ENCODE measurements around the gene CDC42SE2. TPM values are rescaled to one million over a fixed set of nuclear protein-coding genes. Genes with fewer than 3 reads are reported as not detected.

CDC42SE2 gene
- total and polyA plus RNA-seq, 2 experiments from 2014 or later: 24.2 to 36.2 TPM

- Histone ChIP-seq H3K9me2 (ENCODE audit: insufficient read depth) (no peaks in the 10 kb centered on the region), H3K27ac (ENCODE audit: low read depth) (no peak overlapping the region), H2AFZ (no peak overlapping the region), H3K36me3 (ENCODE audit: insufficient read depth) (no peaks in the 10 kb centered on the region), H3F3A (replicated peaks; ENCODE audit: low read depth) (no peaks in the 10 kb centered on the region), H4K20me1 (replicated peaks; ENCODE audit: insufficient read depth) (no peaks in the 10 kb centered on the region), H3K27me3 (ENCODE audit: insufficient read depth) (no peaks in the 10 kb centered on the region), H3K4me1 (ENCODE audit: insufficient read depth) (peaks cover 9% of the 10 kb centered on the region), H3K4me3 (no peak overlapping the region), H3K4me2 (no peak overlapping the region), H3K79me2 (replicated peaks; ENCODE audit: insufficient read depth) (peaks cover 28% of the 10 kb centered on the region)
- peaks cover 1% of the 10 kb centered on the region for H3K27me3 Mint-ChIP-seq (ENCODE audit: insufficient read depth, low read depth, poor library complexity)
- peaks cover 6% of the 10 kb centered on the region for H3K9me3 Mint-ChIP-seq
- H3K4me1 Mint-ChIP-seq: peaks cover 12% of the 10 kb centered on the region
- H3K4me3 Mint-ChIP-seq: no peak overlapping the region
- no peak overlapping the region for H3K27ac Mint-ChIP-seq
- TF ChIP-seq ZNF114 (CRISPR knock-in tag; IDR thresholded peaks at IDR 0.05): no peak
- no peak for TF ChIP-seq NANOG (IDR thresholded peaks at IDR 0.05; ENCODE audit: borderline replicate concordance)
- TF ChIP-seq ZNF331 (CRISPR knock-in tag; IDR thresholded peaks at IDR 0.05; ENCODE audit: low read depth): no peak
- TF ChIP-seq, protein P1, sequence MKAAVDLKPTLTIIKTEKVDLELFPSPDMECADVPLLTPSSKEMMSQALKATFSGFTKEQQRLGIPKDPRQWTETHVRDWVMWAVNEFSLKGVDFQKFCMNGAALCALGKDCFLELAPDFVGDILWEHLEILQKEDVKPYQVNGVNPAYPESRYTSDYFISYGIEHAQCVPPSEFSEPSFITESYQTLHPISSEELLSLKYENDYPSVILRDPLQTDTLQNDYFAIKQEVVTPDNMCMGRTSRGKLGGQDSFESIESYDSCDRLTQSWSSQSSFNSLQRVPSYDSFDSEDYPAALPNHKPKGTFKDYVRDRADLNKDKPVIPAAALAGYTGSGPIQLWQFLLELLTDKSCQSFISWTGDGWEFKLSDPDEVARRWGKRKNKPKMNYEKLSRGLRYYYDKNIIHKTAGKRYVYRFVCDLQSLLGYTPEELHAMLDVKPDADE (IDR thresholded peaks at IDR 0.05): no peak
- TF ChIP-seq, protein P2, sequence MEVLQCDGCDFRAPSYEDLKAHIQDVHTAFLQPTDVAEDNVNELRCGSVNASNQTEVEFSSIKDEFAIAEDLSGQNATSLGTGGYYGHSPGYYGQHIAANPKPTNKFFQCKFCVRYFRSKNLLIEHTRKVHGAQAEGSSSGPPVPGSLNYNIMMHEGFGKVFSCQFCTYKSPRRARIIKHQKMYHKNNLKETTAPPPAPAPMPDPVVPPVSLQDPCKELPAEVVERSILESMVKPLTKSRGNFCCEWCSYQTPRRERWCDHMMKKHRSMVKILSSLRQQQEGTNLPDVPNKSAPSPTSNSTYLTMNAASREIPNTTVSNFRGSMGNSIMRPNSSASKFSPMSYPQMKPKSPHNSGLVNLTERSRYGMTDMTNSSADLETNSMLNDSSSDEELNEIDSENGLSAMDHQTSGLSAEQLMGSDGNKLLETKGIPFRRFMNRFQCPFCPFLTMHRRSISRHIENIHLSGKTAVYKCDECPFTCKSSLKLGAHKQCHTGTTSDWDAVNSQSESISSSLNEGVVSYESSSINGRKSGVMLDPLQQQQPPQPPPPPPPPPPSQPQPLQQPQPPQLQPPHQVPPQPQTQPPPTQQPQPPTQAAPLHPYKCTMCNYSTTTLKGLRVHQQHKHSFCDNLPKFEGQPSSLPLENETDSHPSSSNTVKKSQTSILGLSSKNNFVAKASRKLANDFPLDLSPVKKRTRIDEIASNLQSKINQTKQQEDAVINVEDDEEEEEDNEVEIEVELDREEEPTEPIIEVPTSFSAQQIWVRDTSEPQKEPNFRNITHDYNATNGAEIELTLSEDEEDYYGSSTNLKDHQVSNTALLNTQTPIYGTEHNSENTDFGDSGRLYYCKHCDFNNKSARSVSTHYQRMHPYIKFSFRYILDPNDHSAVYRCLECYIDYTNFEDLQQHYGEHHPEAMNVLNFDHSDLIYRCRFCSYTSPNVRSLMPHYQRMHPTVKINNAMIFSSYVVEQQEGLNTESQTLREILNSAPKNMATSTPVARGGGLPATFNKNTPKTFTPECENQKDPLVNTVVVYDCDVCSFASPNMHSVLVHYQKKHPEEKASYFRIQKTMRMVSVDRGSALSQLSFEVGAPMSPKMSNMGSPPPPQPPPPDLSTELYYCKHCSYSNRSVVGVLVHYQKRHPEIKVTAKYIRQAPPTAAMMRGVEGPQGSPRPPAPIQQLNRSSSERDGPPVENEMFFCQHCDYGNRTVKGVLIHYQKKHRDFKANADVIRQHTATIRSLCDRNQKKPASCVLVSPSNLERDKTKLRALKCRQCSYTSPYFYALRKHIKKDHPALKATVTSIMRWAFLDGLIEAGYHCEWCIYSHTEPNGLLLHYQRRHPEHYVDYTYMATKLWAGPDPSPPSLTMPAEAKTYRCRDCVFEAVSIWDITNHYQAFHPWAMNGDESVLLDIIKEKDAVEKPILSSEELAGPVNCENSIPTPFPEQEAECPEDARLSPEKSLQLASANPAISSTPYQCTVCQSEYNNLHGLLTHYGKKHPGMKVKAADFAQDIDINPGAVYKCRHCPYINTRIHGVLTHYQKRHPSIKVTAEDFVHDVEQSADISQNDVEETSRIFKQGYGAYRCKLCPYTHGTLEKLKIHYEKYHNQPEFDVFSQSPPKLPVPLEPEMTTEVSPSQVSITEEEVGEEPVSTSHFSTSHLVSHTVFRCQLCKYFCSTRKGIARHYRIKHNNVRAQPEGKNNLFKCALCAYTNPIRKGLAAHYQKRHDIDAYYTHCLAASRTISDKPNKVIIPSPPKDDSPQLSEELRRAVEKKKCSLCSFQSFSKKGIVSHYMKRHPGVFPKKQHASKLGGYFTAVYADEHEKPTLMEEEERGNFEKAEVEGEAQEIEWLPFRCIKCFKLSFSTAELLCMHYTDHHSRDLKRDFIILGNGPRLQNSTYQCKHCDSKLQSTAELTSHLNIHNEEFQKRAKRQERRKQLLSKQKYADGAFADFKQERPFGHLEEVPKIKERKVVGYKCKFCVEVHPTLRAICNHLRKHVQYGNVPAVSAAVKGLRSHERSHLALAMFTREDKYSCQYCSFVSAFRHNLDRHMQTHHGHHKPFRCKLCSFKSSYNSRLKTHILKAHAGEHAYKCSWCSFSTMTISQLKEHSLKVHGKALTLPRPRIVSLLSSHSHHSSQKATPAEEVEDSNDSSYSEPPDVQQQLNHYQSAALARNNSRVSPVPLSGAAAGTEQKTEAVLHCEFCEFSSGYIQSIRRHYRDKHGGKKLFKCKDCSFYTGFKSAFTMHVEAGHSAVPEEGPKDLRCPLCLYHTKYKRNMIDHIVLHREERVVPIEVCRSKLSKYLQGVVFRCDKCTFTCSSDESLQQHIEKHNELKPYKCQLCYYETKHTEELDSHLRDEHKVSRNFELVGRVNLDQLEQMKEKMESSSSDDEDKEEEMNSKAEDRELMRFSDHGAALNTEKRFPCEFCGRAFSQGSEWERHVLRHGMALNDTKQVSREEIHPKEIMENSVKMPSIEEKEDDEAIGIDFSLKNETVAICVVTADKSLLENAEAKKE (CRISPR knock-in tag; IDR thresholded peaks at IDR 0.05): no peak
- TF ChIP-seq JUNB (IDR thresholded peaks at IDR 0.05; ENCODE audit: unreplicated experiment): no peak
- no peak for TF ChIP-seq POLR2AphosphoS5 (IDR thresholded peaks at IDR 0.05; ENCODE audit: low read depth)
- no peak for TF ChIP-seq REST (IDR thresholded peaks at IDR 0.05; ENCODE audit: unreplicated experiment)
- no peak for TF ChIP-seq EZH2 (IDR thresholded peaks at IDR 0.05; ENCODE audit: low read depth, unreplicated experiment)
- no peak for TF ChIP-seq CREB1 (CRISPR knock-in tag; IDR thresholded peaks at IDR 0.05; ENCODE audit: low read depth)
- TF ChIP-seq EZH2phosphoT487 (IDR thresholded peaks at IDR 0.05; ENCODE audit: unreplicated experiment): no peak
- no peak for TF ChIP-seq STAT1 (IDR thresholded peaks at IDR 0.05; ENCODE audit: unreplicated experiment)
- no peak for TF ChIP-seq CTCF (conservative IDR thresholded peaks at IDR 0.05; ENCODE audit: low read depth in 2 of 2)
- H3K36me3 Mint-ChIP-seq (ENCODE audit: low read depth): peaks cover 28% of the 10 kb centered on the region
- no peak for DNase-seq (ENCODE audit: low spot score)
- no peak for ATAC-seq
These were observed 59.1 kb downstream of the CDC42SE2 start for GRCh38 chr5:131322926-131323325.
